Stimulated activated CD8-positive, alpha-beta memory T cell treated with anti-CD3 and anti-CD28 coated beads, Interleukin-12 subunit alpha, Interleukin-12 subunit beta, amount 100 ng/mL, for 4 hours (primary cell): ENCODE results near the gene TCP11L2.
"Not testable (repeated sequence)": the region's sequence is repeated elsewhere in the genome, so short reads cannot be mapped to it uniquely, and the experiment has no call there.

ENCODE experiments used
- DNase-seq: peaks from one replicate; pipeline ENCODE4 v3.0.0-alpha.2; 2020; ENCODE audit warnings: low read depth

Gene TCP11L2

GRCh38 chr12:106343214-106343528 is 40.6 kb downstream of the TCP11L2 start:
- DNase-seq, result no peak

GRCh38 chr12:106344131-106344530 is 41.6 kb downstream of the TCP11L2 start:
- DNase-seq, result no peak

GRCh38 chr12:106345746-106346145 is 43.2 kb downstream of the TCP11L2 start:
- no peak for DNase-seq

- no peak for DNase-seq
These were observed 45.9 kb downstream of the TCP11L2 start for GRCh38 chr12:106348411-106348810.

GRCh38 chr12:106353175-106353574 is 50.6 kb downstream of the TCP11L2 start:
- no peak for DNase-seq

GRCh38 chr12:106357549-106358395 is 55.2 kb downstream of the TCP11L2 start, which contains the start of gene POLR3B:
TSS of gene POLR3B (plus strand) at chr12:106357748. CDS start at chr12:106357880, 132 bp downstream.
- DNase-seq, result peak; percentile 92

- DNase-seq, result no peak
These were observed 56.1 kb downstream of the TCP11L2 start for GRCh38 chr12:106358396-106359241.

GRCh38 chr12:106359646-106360399 is 57.3 kb downstream of the TCP11L2 start:
- no peak for DNase-seq

- DNase-seq, result no peak
These were observed 58.0 kb downstream of the TCP11L2 start for GRCh38 chr12:106360400-106360994.

- DNase-seq, result no peak
These were observed 60.4 kb downstream of the TCP11L2 start for GRCh38 chr12:106362971-106363370.

GRCh38 chr12:106364261-106364660 is 61.7 kb downstream of the TCP11L2 start:
- no peak for DNase-seq

- DNase-seq, result no peak
These were observed 67.3 kb downstream of the TCP11L2 start for GRCh38 chr12:106369624-106370346.

GRCh38 chr12:106378788-106379187 is 76.3 kb downstream of the TCP11L2 start:
- DNase-seq, result no peak

- DNase-seq, result no peak
These were observed 78.4 kb downstream of the TCP11L2 start for GRCh38 chr12:106380954-106381353.

- DNase-seq, result not testable (repeated sequence)
These were observed 79.3 kb downstream of the TCP11L2 start for GRCh38 chr12:106381866-106382265.

- DNase-seq, result no peak
These were observed 84.4 kb downstream of the TCP11L2 start for GRCh38 chr12:106386813-106387535.

GRCh38 chr12:106387848-106388377 is 85.4 kb downstream of the TCP11L2 start:
- no peak for DNase-seq

- DNase-seq, result no peak
These were observed 86.6 kb downstream of the TCP11L2 start for GRCh38 chr12:106389151-106389550.

- no peak for DNase-seq
These were observed 90.2 kb downstream of the TCP11L2 start for GRCh38 chr12:106392759-106393158.
